Measurements from ENCODE around the gene VTA1. TPM values are rescaled to one million over a fixed set of nuclear protein-coding genes. Genes with fewer than 3 reads are reported as not detected.

VTA1 gene
- total and polyA plus RNA-seq, 2 of the 8 experiments (the other 6 are each of a cell fraction or from before 2014, with no cell fraction given) = 63.6 to 67.0 TPM

DNA sequence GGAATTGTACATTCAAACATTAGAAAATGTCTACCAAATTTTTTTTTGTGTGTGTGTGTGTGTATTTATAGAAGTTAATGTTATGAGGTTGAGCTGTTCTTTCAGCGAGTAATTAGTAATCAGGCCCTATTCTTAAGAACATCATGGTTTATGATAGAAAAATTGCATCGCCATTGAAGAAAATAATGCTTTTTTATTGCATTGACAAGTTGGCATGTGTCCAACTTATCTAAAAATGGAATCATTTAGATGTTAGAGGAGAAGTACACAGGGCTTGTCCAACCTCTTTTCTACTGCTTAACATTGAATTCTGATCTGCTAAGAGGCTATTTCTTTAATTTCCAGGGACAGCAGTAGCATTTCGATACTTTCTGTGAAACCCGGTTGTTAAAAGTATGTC, 93.1 kb downstream of the VTA1 start (continued):
- TF ChIP-seq, protein P1, sequence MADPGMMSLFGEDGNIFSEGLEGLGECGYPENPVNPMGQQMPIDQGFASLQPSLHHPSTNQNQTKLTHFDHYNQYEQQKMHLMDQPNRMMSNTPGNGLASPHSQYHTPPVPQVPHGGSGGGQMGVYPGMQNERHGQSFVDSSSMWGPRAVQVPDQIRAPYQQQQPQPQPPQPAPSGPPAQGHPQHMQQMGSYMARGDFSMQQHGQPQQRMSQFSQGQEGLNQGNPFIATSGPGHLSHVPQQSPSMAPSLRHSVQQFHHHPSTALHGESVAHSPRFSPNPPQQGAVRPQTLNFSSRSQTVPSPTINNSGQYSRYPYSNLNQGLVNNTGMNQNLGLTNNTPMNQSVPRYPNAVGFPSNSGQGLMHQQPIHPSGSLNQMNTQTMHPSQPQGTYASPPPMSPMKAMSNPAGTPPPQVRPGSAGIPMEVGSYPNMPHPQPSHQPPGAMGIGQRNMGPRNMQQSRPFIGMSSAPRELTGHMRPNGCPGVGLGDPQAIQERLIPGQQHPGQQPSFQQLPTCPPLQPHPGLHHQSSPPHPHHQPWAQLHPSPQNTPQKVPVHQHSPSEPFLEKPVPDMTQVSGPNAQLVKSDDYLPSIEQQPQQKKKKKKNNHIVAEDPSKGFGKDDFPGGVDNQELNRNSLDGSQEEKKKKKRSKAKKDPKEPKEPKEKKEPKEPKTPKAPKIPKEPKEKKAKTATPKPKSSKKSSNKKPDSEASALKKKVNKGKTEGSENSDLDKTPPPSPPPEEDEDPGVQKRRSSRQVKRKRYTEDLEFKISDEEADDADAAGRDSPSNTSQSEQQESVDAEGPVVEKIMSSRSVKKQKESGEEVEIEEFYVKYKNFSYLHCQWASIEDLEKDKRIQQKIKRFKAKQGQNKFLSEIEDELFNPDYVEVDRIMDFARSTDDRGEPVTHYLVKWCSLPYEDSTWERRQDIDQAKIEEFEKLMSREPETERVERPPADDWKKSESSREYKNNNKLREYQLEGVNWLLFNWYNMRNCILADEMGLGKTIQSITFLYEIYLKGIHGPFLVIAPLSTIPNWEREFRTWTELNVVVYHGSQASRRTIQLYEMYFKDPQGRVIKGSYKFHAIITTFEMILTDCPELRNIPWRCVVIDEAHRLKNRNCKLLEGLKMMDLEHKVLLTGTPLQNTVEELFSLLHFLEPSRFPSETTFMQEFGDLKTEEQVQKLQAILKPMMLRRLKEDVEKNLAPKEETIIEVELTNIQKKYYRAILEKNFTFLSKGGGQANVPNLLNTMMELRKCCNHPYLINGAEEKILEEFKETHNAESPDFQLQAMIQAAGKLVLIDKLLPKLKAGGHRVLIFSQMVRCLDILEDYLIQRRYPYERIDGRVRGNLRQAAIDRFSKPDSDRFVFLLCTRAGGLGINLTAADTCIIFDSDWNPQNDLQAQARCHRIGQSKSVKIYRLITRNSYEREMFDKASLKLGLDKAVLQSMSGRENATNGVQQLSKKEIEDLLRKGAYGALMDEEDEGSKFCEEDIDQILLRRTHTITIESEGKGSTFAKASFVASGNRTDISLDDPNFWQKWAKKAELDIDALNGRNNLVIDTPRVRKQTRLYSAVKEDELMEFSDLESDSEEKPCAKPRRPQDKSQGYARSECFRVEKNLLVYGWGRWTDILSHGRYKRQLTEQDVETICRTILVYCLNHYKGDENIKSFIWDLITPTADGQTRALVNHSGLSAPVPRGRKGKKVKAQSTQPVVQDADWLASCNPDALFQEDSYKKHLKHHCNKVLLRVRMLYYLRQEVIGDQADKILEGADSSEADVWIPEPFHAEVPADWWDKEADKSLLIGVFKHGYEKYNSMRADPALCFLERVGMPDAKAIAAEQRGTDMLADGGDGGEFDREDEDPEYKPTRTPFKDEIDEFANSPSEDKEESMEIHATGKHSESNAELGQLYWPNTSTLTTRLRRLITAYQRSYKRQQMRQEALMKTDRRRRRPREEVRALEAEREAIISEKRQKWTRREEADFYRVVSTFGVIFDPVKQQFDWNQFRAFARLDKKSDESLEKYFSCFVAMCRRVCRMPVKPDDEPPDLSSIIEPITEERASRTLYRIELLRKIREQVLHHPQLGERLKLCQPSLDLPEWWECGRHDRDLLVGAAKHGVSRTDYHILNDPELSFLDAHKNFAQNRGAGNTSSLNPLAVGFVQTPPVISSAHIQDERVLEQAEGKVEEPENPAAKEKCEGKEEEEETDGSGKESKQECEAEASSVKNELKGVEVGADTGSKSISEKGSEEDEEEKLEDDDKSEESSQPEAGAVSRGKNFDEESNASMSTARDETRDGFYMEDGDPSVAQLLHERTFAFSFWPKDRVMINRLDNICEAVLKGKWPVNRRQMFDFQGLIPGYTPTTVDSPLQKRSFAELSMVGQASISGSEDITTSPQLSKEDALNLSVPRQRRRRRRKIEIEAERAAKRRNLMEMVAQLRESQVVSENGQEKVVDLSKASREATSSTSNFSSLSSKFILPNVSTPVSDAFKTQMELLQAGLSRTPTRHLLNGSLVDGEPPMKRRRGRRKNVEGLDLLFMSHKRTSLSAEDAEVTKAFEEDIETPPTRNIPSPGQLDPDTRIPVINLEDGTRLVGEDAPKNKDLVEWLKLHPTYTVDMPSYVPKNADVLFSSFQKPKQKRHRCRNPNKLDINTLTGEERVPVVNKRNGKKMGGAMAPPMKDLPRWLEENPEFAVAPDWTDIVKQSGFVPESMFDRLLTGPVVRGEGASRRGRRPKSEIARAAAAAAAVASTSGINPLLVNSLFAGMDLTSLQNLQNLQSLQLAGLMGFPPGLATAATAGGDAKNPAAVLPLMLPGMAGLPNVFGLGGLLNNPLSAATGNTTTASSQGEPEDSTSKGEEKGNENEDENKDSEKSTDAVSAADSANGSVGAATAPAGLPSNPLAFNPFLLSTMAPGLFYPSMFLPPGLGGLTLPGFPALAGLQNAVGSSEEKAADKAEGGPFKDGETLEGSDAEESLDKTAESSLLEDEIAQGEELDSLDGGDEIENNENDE (IDR thresholded peaks at IDR 0.05; ENCODE audit: insufficient replicate concordance, low read length) = no peak
- TF ChIP-seq SP4 (IDR thresholded peaks at IDR 0.05; ENCODE audit: low read length) (no peak), CREB1 (IDR thresholded peaks at IDR 0.05) (no peak), SP1 (IDR thresholded peaks at IDR 0.05; ENCODE audit: low read depth, low read length) (no peak), SIRT6 (IDR thresholded peaks at IDR 0.05; ENCODE audit: low read length) (no peak)
- TF ChIP-seq, protein P2, sequence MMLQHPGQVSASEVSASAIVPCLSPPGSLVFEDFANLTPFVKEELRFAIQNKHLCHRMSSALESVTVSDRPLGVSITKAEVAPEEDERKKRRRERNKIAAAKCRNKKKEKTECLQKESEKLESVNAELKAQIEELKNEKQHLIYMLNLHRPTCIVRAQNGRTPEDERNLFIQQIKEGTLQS (IDR thresholded peaks at IDR 0.05; ENCODE audit: insufficient read depth, low read depth, low read length) = no peak

Data from H1 (cell line).